22Rv1 (cell line): ENCODE data around the gene TPRG1L.

Experiments used
- CTCF ChIP-seq: fragments of 450-650 bp; IDR thresholded peaks from 2 replicates; pipeline ENCODE4 v1.5.1; 2017; ENCODE audit warnings: mild to moderate bottlenecking
- ZFX ChIP-seq: fragments of 450-650 bp; IDR thresholded peaks from 2 replicates; pipeline ENCODE4 v1.6.1; 2017; ENCODE audit warnings: antibody characterized with exemption, borderline replicate concordance

GRCh38 chr1:3674100-3675094 lies 49.6 kb downstream of the TPRG1L start:
- TF ChIP-seq CTCF (no peak), ZFX (no peak)
